Activated CD4-positive, alpha-beta T cell treated with anti-CD3 and anti-CD28 coated beads for 4 hours (primary cell): ENCODE results near the gene KIF19.
"Not testable (repeated sequence)": the region's sequence is repeated elsewhere in the genome, so short reads cannot be mapped to it uniquely, and the experiment has no call there.

Source experiments
- DNase-seq, 2 donors: peaks; one replicate each; pipeline ENCODE4 v3.0.0-alpha.2; 2020

The KIF19 gene, protein sequence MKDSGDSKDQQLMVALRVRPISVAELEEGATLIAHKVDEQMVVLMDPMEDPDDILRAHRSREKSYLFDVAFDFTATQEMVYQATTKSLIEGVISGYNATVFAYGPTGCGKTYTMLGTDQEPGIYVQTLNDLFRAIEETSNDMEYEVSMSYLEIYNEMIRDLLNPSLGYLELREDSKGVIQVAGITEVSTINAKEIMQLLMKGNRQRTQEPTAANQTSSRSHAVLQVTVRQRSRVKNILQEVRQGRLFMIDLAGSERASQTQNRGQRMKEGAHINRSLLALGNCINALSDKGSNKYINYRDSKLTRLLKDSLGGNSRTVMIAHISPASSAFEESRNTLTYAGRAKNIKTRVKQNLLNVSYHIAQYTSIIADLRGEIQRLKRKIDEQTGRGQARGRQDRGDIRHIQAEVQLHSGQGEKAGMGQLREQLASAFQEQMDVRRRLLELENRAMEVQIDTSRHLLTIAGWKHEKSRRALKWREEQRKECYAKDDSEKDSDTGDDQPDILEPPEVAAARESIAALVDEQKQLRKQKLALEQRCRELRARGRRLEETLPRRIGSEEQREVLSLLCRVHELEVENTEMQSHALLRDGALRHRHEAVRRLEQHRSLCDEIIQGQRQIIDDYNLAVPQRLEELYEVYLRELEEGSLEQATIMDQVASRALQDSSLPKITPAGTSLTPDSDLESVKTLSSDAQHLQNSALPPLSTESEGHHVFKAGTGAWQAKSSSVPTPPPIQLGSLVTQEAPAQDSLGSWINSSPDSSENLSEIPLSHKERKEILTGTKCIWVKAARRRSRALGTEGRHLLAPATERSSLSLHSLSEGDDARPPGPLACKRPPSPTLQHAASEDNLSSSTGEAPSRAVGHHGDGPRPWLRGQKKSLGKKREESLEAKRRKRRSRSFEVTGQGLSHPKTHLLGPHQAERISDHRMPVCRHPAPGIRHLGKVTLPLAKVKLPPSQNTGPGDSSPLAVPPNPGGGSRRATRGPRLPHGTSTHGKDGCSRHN

DNA sequence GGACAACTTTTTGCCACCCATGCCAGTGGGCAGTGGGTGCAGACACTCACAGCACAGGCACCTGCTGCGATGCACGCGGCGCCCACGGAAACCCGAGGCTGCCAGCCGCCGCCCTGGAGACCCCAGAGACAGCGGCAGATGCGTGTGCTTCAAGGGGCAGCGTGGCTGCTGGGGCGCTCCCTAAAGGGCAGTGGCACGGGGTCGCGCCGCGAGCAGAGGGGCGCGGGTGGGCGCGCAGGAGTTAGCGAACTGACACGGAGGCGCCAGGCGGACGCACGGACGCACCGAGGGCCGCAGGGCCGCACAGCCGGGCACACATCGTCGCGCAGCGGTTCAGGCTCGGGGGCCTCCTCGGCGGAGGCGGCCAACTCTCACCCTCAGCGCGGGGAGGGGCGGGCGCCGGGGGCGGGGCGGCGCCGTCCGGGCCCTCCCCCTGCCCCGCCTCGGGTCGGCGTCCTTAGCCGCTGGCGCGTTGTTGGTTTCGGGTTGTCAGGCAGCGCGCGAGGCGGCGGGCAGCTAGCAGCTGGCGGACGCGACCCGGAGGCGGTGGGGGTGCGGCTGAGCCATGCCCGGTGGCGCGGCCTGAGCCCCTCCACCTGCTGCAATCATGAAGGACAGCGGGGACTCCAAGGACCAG lies at the start of gene KIF19:
TSS of gene KIF19 (plus strand) at position 484 of the 637 bp plus-strand sequence. CDS start at position 608, 124 bp downstream.
- peak; percentile 45 to 48 for DNase-seq

GRCh38 chr17:74276541-74277009 lies 49.5 kb upstream of the KIF19 start:
- DNase-seq, result no peak

GRCh38 chr17:74277935-74278334 lies 48.1 kb upstream of the KIF19 start:
- no peak for DNase-seq

DNA sequence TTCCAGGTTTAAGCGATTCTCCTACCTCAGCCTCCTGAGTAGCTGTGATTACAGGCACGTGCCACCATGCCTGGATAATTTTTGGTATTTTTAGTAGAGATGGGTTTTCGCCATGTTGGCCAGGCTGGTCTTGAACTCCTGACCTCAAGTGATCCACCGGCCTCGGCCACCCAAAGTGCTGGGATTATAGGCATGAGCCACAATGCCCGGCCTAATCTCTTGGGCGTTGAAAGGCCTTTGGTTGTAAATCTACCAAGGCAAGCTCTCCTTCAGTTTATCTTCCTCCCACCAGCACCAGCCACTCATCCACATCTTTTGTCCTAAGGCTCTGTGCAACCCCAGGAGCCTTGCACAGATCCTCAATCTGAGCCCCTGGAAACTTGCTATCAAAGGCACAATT lies 46.4 kb upstream of the KIF19 start:
- DNase-seq, result not testable (repeated sequence)

DNA sequence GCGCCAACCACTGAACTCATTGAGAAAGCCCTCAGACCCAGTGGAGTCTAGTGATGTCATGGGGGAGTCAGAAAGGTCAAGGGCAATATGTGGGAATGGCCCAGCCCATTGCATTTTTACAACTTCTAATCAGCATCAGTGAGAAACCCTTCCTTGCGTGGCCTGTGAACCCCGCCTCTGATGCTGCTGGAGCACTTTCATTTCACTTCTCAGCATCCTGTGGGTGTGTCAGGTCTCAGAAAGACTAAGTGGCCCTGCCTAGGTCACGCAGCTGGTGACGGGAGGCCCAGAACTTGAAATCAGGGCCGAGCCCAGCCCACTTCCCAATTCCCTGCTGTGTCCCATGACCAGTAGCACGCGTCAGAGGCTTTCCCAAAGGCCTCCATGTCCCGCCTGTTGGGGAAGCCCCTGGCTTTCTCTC lies 45.9 kb upstream of the KIF19 start:
- DNase-seq, result peak; percentile 55 to 61

DNA sequence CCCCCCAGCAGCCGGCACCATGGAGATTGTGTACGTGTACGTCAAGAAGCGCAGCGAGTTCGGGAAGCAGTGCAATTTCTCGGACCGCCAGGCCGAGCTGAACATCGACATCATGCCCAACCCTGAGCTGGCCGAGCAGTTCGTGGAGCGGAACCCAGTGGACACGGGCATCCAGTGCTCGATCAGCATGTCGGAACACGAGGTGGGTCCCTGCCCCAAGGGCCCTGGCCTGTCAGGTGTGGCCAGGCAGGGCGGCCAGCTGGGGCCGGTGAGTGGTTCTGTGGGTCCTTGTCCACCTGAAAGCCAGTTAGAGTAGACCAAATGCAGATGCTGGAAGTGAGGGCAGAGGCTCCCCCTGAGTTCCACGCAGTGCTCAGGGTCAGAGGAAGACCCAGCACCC lies 44.2 kb upstream of the KIF19 start:
- DNase-seq, result no peak

DNA sequence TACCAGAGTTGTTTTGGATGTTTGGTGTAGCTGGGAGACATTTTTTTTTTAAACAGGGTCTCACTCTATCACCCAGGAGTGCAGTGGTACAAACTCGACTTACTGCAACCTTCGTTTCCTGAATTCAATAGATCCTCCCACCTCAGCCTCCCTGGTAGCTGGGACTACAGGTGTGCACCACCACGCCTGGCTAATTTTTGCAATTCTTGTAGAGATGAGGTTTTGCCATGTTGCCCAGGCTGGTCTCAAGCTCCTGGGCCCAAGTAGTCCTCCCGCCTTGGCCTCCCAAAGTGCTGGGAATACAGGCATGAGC lies 43.8 kb upstream of the KIF19 start:
- DNase-seq, result not testable (repeated sequence)

DNA sequence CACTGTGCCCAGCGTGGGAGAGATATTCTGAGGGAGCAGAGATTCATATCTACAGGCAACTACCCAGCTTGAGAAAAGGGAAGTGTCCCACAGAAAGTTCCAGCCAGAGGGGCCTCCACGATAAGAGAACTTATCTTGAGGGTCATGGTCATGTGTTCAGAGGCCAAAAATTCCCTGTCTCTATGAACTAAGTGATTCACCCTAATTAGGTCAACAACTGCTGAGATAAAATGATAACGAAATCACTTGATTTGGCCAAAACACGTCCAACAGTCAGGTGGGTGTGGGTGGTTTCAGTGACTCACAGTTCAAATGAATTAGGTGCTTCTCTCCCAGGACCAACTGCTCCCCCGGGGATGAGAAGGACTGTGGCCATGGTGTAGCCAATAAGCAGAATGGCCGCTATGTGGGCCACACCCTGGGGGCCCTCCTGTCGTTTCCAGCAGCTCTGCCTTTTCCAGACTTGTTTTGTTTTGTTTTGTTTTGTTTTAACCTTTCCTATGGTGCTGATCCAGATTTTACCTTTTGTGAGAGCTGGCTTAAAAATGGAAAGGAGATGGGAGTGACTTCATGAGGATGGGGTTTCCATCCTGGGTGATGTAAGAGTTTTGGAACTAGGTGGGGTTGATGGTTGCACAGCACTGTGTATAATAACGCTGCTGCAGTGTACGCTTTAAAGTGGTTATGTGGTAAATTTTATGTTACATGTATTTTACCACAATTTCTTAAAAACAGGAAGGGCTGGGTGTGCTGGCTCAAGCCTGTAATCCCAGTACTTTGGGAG lies 43.2 kb upstream of the KIF19 start:
- peak; percentile 39 for DNase-seq

- DNase-seq, result no peak
These were observed 42.7 kb upstream of the KIF19 start for GRCh38 chr17:74283371-74283673.

- DNase-seq, result no peak
These were observed 38.9 kb upstream of the KIF19 start for GRCh38 chr17:74287031-74287602.

DNA sequence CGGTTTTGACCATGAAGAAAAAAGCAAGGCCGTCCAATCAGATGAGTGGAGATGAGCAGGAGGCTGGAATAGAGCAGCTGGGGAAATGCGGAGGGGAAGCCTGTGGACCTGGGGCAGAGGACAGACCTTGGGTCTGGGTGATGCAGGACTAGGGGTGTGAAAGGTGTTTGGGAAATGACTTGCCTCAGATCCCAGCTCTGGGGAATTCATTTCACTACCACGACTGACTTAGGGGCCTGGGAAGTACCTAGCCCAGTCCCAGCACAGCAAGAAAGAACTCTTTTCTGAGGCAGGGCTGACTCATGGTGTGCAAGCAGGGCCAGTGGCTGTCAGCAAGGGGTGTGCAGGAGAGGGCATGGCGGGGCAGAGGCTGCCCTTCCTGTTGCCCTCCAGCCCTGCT lies 37.2 kb upstream of the KIF19 start:
- no peak for DNase-seq

DNA sequence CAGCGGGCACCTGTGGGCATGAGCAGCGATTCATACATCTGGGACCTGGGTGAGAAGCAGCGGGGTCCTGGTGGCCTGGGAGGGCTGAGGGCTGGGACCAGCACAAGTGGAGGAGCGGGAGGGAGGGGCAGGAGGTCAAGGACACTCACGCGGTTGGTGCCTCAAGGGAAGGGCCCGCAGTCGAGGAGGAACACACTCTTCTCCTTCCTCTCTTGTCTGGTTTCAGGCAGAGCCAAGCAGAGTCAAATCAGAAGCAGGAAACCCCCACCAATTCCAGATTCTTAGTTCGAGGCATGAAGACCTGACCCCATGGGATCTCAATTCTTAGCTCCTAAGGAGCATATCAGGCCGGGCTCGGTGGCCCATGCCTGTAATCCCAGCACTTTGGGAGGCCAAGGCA lies 36.3 kb upstream of the KIF19 start:
- no peak for DNase-seq

- DNase-seq, result no peak
These were observed 35.7 kb upstream of the KIF19 start for GRCh38 chr17:74290340-74290739.

DNA sequence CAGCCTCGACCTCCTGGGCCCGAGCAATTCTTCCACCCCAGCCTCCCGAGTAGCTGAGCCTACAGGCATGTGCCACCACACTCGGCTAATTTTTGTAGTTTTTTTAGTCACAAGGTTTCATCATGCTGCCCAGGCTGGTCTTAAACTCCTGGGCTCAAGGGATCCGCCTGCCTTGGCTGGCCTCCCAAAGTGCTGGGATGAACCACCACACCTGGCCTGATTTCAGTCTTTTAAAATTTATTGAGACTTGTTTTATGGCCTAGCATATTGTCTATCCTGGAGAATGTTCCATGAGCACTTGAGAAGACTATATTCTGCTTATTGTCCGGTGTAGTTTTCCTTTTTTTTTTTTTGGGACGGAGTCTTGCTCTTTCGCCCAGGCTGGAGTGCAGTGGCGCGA lies 33.5 kb upstream of the KIF19 start:
- no peak for DNase-seq

- DNase-seq, result no peak
These were observed 30.1 kb upstream of the KIF19 start for GRCh38 chr17:74295625-74296547.

GRCh38 chr17:74296548-74296936 lies 29.5 kb upstream of the KIF19 start:
- peak; percentile 19 to 28 for DNase-seq

DNA sequence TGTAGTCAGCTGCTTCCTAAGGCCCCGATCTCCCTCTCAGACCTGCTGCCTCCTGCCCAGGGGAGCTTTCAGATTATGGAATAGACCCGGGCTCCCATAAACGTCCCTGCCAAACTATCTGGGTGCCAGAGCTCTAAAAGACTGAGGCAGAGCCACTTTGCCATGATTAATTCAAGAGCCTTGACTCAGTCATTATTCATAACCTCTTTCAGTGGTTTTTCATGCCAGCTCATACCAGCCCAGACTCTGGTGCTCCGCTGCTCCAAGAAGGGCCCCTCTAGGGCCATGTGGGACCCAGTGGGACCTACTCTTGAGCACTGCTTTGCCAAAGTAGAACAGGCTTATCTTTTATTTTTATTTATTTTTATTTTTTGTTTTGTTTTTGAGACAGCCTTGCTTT lies 28.1 kb upstream of the KIF19 start:
- DNase-seq, result no peak

GRCh38 chr17:74298778-74299177 lies 27.2 kb upstream of the KIF19 start:
- DNase-seq, result no peak

DNA sequence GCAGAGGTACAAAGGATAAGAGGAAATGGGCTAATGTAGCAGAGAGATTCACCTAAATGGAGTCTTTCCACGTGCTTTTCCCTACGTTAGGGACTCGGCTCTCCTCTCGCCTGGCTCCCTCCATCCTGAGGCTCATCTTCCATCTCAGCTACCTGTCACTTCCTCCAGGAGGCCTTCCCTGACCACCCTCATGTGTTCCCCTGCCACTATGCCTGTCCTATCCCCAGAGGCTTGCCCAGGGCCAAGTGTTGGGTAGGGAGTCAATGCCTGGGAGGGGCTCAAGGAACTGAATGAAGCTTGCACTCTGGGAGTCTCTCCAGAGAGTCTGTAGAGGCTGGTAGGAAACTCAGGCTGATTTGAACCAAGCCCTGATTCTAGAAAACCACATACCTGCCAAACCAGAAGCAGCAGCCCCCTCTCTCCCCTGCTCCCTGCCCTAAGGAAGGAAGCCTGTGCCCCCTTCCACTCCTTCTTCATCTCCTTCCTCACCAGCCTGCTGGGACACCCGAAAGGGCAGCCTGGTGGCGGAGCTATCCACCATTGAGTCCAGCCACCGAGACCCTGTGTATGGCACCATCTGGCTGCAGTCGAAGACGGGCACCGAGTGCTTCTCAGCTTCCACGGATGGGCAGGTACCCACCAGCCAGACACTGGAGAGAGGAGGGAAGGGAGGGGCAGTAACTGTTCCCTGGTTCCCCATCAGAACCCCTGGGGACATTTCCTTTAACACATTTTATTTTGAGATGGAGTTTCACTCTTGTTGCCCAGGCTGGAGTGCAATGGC lies 26.6 kb upstream of the KIF19 start:
- no peak for DNase-seq

DNA sequence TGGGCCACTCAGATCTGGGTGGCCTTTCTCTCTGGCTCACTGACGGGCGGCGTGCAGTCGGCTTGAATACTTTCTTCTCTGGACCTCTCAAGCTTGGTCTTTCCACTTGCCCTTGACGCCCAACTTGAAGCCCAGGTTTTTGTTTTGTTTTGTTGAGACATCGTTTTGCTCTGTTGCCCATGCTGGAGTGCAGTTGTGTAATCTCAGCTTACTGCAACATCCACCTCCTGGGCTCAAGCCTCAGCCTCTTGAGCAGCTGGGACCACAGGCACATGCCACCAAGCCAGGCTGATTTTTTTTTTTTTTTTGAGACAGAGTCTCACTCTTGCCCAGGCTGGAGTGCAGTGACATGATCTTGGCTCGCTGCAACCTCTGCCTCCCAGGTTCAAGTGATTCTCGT lies 22.7 kb upstream of the KIF19 start:
- DNase-seq, result no peak
